Measurements from ENCODE around the gene HS3ST3B1.

- no peak for TF ChIP-seq CTCF (IDR thresholded peaks at IDR 0.05)
- TF ChIP-seq POLR2AphosphoS5 (IDR thresholded peaks at IDR 0.05) = no peak
- TF ChIP-seq EP300 (IDR thresholded peaks at IDR 0.05; ENCODE audit: low read depth) = no peak
These were observed 50.6 kb downstream of the HS3ST3B1 start for GRCh38 chr17:14351493-14351892.

All from transverse colon (tissue), 4 donors.